GM23338 (cell line): Measurements from ENCODE around the gene DHRS7B.
A peak's percentile ranks its signal among the peaks of the same experiment; 100 is the strongest.

Experiments
- CREB1 ChIP-seq: fragments of 250-450 bp; sonication (Bioruptor Pico); IDR thresholded peaks from 2 replicates; pipeline ENCODE4 v1.5.0; 2020; ENCODE audit warnings: low read depth, mild to moderate bottlenecking, moderate library complexity
- EZH2 ChIP-seq: fragments of 200-600 bp; sonication (generic); IDR thresholded peaks from one replicate; pipeline ENCODE4 v1.8.0; 2017; ENCODE audit warnings: antibody characterized with exemption, mild to moderate bottlenecking, low read depth; ENCODE audit not compliant: unreplicated experiment
- EZH2phosphoT487 ChIP-seq: fragments of 200-600 bp; sonication (generic); IDR thresholded peaks from one replicate; pipeline ENCODE4 v1.8.1; 2018; ENCODE audit warnings: antibody characterized with exemption; ENCODE audit not compliant: unreplicated experiment
- JUNB ChIP-seq: IDR thresholded peaks from one replicate; pipeline ENCODE4 v1.6.1; 2016; ENCODE audit warnings: antibody characterized with exemption; ENCODE audit not compliant: unreplicated experiment
- POLR2AphosphoS5 ChIP-seq: IDR thresholded peaks from 2 replicates; pipeline ENCODE4 v1.6.1; 2016; ENCODE audit warnings: antibody characterized with exemption, low read depth
- TF ChIP-seq, protein P1 (sequence below), 2 experiments: fragments of 200-600 bp in 1 of 2; sonication (generic) in 1 of 2; conservative IDR thresholded peaks; 2 replicates each; pipeline versions ENCODE4 v1.5.1 to v1.6.1; 2016 to 2017; ENCODE audit warnings: antibody characterized with exemption in 2 of 2, low read depth in 2 of 2, mild to moderate bottlenecking in 2 of 2, moderate library complexity in 1 of 2
- TF ChIP-seq, protein P2 (sequence below): IDR thresholded peaks from one replicate; pipeline ENCODE4 v1.6.1; 2018; ENCODE audit warnings: antibody characterized with exemption; ENCODE audit not compliant: unreplicated experiment

GRCh38 chr17:21126645-21127508 is at the start of gene DHRS7B:
- TF ChIP-seq, protein P1, sequence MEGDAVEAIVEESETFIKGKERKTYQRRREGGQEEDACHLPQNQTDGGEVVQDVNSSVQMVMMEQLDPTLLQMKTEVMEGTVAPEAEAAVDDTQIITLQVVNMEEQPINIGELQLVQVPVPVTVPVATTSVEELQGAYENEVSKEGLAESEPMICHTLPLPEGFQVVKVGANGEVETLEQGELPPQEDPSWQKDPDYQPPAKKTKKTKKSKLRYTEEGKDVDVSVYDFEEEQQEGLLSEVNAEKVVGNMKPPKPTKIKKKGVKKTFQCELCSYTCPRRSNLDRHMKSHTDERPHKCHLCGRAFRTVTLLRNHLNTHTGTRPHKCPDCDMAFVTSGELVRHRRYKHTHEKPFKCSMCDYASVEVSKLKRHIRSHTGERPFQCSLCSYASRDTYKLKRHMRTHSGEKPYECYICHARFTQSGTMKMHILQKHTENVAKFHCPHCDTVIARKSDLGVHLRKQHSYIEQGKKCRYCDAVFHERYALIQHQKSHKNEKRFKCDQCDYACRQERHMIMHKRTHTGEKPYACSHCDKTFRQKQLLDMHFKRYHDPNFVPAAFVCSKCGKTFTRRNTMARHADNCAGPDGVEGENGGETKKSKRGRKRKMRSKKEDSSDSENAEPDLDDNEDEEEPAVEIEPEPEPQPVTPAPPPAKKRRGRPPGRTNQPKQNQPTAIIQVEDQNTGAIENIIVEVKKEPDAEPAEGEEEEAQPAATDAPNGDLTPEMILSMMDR (conservative IDR thresholded peaks at IDR 0.05; ENCODE audit: low read depth in 2 of 2) = no peak
- no peak for TF ChIP-seq JUNB
- TF ChIP-seq EZH2 = no peak
- no peak for TF ChIP-seq EZH2phosphoT487
- peak; percentile 89 for TF ChIP-seq POLR2AphosphoS5
- TF ChIP-seq CREB1 (CRISPR knock-in tag) = peak; percentile 94
- TF ChIP-seq, protein P2, sequence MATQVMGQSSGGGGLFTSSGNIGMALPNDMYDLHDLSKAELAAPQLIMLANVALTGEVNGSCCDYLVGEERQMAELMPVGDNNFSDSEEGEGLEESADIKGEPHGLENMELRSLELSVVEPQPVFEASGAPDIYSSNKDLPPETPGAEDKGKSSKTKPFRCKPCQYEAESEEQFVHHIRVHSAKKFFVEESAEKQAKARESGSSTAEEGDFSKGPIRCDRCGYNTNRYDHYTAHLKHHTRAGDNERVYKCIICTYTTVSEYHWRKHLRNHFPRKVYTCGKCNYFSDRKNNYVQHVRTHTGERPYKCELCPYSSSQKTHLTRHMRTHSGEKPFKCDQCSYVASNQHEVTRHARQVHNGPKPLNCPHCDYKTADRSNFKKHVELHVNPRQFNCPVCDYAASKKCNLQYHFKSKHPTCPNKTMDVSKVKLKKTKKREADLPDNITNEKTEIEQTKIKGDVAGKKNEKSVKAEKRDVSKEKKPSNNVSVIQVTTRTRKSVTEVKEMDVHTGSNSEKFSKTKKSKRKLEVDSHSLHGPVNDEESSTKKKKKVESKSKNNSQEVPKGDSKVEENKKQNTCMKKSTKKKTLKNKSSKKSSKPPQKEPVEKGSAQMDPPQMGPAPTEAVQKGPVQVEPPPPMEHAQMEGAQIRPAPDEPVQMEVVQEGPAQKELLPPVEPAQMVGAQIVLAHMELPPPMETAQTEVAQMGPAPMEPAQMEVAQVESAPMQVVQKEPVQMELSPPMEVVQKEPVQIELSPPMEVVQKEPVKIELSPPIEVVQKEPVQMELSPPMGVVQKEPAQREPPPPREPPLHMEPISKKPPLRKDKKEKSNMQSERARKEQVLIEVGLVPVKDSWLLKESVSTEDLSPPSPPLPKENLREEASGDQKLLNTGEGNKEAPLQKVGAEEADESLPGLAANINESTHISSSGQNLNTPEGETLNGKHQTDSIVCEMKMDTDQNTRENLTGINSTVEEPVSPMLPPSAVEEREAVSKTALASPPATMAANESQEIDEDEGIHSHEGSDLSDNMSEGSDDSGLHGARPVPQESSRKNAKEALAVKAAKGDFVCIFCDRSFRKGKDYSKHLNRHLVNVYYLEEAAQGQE = no peak
